ENCODE results near the gene CFAP77.

GRCh38 chr9:132547052-132547431 lies 137.0 kb downstream of the CFAP77 start:
- TF ChIP-seq POLR2AphosphoS5 (IDR thresholded peaks at IDR 0.05) (no peak), CTCF (IDR thresholded peaks at IDR 0.05) (no peak), POLR2A (IDR thresholded peaks at IDR 0.05) (no peak)

Data from prostate gland (tissue), 2 donors.